Aorta (tissue), 5 donors: ENCODE measurements around the gene REEP2. TPM values are rescaled to one million over a fixed set of nuclear protein-coding genes. Genes with fewer than 3 reads are reported as not detected.
A peak's percentile ranks its signal among the peaks of the same experiment; 100 is the strongest.

ENCODE experiments used
- ATAC-seq: fragments of 200-7000 bp; cut with Tn5 transposase; one replicate; pipeline ENCODE4 v1.9.1; 2022; ENCODE audit warnings: moderate library complexity; ENCODE audit not compliant: low FRiP score
- DNase-seq, 2 donors: peaks; one replicate each; pipeline ENCODE4 v3.0.0-alpha.2; 2020
- H3K27ac ChIP-seq, 2 donors: one replicate each; pipeline ENCODE4 v1.5.1; 2013; ENCODE audit warnings: low read length in 2 of 2, mild to moderate bottlenecking in 2 of 2, moderate library complexity in 2 of 2, control low read depth in 1 of 2, inconsistent platforms in 1 of 2, low read depth in 1 of 2
- H3K27me3 ChIP-seq, 2 donors: one replicate each; pipeline ENCODE4 v1.6.1; 2013; ENCODE audit warnings: control low read depth in 1 of 2, low read length in 1 of 2, mild to moderate bottlenecking in 1 of 2, moderate library complexity in 1 of 2; ENCODE audit not compliant: insufficient read depth in 2 of 2, control insufficient read depth in 1 of 2
- H3K36me3 ChIP-seq, 2 donors: one replicate each; pipeline ENCODE4 v1.6.1; 2013; ENCODE audit warnings: control low read depth in 1 of 2, low read length in 1 of 2, mild to moderate bottlenecking in 1 of 2; ENCODE audit not compliant: insufficient read depth in 2 of 2, control insufficient read depth in 1 of 2
- H3K4me1 ChIP-seq, 2 donors: one replicate each; pipeline ENCODE4 v1.6.1; 2013; ENCODE audit warnings: low read length in 2 of 2, control low read depth in 1 of 2, mild to moderate bottlenecking in 1 of 2, moderate library complexity in 1 of 2; ENCODE audit not compliant: insufficient read depth in 2 of 2, control insufficient read depth in 1 of 2
- H3K4me3 ChIP-seq, 2 donors: one replicate each; pipeline ENCODE4 v1.5.1; 2013; ENCODE audit warnings: low read length in 2 of 2, control low read depth in 1 of 2, mild to moderate bottlenecking in 1 of 2
- H3K9me3 ChIP-seq: one replicate; pipeline ENCODE4 v1.6.1; 2013; ENCODE audit warnings: mild to moderate bottlenecking, low read length; ENCODE audit not compliant: control insufficient read depth
- WGBS, 2 donors: extraction: QIAGEN DNeasy Blood & Tissue Kit; methylation state at CpG; one replicate each; pipeline ENCODE4 v1.1.7; 2013; 5-methylcytosine and 5-hydroxymethylcytosine counted together
- intact Hi-C, 2 donors: fragments of 100-400 bp; cut with DNase I; formaldehyde crosslinking; loops; one replicate each; pipeline versions ENCODE4 v1.14.2 to v1.15.0; 2022
- polyA plus RNA-seq, 2 donors: library from polyadenylated mRNA; stranded (reverse); fragments of 200-250 nt; gene quantifications; one replicate each; pipeline ENCODE4 v1.2.3, GENCODE V29; 2013
- total RNA-seq, 2 donors: library from RNA; stranded (reverse); fragmentation: NEBNext Ultra II Directional; extraction: Animal tissue kit (Norgen Biotek cat#: 25700); gene quantifications; one replicate each; pipeline ENCODE4 v1.2.1, GENCODE V29; 2021
- donor health status: healthy with polysubstance abuse.
- donor health status: Bipolar disorder and iron deficiency.
- donor health status: DM: no; HTN: no; CAD: no.
- donor health status: DM: no; HTN: no; CAD: no.
- donor health status: DM: yes; HTN: yes; CAD: no.

REEP2 gene
- total and polyA plus RNA-seq, 4 donors: 6.4 to 21.9 (median 12.9) TPM

DNA sequence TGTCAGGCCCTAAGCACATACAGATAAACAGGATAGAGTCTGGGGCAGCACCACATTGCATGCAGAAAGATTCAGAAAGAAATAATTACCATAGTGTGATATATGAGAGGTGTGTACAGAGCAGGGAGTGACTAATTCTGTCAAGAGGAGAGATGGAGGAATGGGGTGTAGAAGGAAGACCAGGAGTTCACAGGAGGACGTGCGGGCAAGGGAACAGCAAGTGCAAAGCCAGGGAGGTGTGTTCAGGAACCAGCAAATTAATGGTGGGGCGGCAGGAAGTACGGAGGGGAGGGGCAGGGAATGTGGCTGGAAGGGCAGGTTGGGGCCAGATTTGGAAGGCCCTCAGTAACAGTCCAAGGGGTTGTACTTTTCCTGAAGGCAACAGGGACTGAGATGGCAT lies 43.8 kb downstream of the REEP2 start:
- DNase-seq: no peak

DNA sequence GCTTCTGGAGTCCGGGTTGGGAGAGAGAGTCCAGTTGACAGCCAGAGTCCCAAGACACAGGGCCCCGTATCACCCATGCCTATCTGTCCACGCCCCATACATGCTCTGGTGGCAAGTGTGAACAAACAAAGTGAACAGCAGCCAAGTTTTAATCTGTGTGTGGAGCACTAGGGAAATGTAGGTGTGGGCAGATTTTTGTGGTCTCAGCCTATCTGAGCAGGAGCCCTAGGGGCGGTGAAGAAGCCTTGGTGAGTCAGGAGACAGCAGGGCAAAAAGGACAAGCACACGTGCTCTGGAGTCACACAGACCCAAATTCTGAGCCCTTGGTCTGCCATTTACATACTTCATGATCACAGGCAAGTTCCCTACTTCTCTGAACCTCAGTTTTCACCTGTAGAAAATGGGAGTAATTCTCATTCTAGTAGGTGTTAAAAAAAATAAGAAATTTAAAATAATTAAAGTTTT lies 49.7 kb downstream of the REEP2 start:
- no peaks in the 10 kb centered on the region for H3K36me3 ChIP-seq
- no peak for DNase-seq
- WGBS, 2 donors: 89% methylated on average over 5 of the region's 5 CpGs
- no peaks in the 10 kb centered on the region for H3K27me3 ChIP-seq
- H3K27ac ChIP-seq: no peak overlapping the region
- no peaks in the 10 kb centered on the region for H3K9me3 ChIP-seq
- H3K4me3 ChIP-seq: no peak overlapping the region
- ATAC-seq: no peak
- H3K4me1 ChIP-seq: no peaks in the 10 kb centered on the region
- intact Hi-C loops: no loop called here

More for the DNA sequence above, 43.8 kb downstream of the REEP2 start:
- no peaks in the 10 kb centered on the region for H3K9me3 ChIP-seq
- no peaks in the 10 kb centered on the region for H3K4me1 ChIP-seq
- intact Hi-C loops: no loop called here
- no peak overlapping the region for H3K4me3 ChIP-seq
- no peaks in the 10 kb centered on the region for H3K36me3 ChIP-seq
- no peaks in the 10 kb centered on the region for H3K27me3 ChIP-seq
- no peak overlapping the region for H3K27ac ChIP-seq
- 73 to 86% methylated on average over 4 of the region's 4 CpGs for WGBS, 2 donors
- no peak for ATAC-seq

DNA sequence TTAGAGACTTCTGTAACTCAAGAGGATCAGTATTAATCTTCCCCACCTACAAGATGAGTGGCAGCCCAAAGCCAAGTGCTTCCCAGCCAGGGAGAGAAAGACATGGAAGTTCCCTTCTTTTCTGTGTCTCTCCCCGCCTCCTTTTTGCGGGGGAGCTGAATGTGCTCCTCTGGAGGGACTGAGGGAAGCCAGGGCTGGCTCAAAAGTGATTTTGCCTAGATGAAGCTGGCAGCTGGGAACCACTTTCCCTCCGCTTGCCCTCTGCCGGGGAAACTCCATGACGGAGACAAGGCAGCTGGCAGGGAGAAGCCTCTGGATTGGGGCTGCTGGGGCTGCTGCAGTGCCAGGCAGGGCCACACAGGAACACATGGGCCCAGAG lies 50.8 kb downstream of the REEP2 start:
- Histone ChIP-seq H3K36me3 (no peaks in the 10 kb centered on the region), H3K4me3 (no peak overlapping the region), H3K27ac (no peak overlapping the region), H3K9me3 (no peaks in the 10 kb centered on the region), H3K27me3 (no peaks in the 10 kb centered on the region), H3K4me1 (no peaks in the 10 kb centered on the region)
- ATAC-seq (no peak), DNase-seq (peak in 1 of 2 donors; percentile 61)
- intact Hi-C loops: no loop called here
- WGBS, 2 donors: 4 to 6% methylated on average over 5 of the region's 5 CpGs

DNA sequence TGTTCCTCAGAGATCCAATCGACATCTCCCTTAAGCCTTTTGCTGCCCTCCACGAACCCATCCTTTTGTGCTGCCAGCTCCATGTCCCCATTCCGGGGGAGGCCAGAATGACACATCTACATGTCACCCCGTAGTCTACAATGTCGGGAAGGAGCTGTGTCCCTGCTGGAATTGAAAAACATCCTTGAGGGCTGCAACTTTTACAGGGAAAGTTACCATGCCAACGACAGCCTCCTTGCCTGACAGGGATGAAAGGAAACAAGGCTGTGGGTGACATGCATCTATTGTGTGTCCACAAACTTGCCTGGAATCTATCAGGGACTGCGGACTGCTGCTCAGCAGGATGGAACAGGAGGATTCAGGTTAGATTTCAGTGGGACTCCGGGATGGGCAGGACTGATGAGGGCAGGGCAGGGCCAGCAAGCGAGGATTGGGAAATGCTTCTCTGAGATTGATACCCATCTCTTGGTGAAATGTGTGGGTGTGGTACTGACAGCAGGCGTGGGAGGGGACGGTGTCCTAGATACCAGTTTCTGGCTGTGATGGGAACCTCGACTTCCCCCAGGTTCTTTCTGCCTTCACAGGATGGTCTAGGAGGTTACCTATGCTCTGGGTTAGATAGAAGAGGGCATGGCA lies 51.9 kb downstream of the REEP2 start:
- H3K9me3 ChIP-seq: no peaks in the 10 kb centered on the region
- H3K4me3 ChIP-seq: no peak overlapping the region
- WGBS, 2 donors: 83 to 87% methylated on average over 12 of the region's 12 CpGs
- H3K36me3 ChIP-seq: no peaks in the 10 kb centered on the region
- ATAC-seq (no peak), DNase-seq (no peak)
- intact Hi-C loops: no loop called here
- H3K4me1 ChIP-seq: no peaks in the 10 kb centered on the region
- no peak overlapping the region for H3K27ac ChIP-seq
- no peaks in the 10 kb centered on the region for H3K27me3 ChIP-seq

DNA sequence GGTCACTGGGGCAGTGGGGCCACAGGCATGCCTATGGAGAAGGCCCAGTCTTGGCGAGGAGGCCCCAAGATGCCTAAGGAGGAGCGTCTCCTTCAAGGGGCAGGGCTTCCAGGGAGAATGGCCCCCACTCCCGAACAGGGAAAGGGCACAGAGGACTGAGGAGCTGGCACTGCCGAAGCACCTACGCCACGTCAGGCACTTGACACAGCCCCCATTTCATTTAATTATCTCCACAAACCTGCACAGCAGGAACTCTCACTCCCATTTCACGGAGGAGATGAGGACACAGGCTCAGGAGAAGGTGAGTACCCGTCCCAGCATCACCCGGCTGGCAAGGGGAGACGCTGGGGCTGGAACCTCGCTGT lies 52.4 kb downstream of the REEP2 start:
- WGBS, 2 donors: 32 to 35% methylated on average over 11 of the region's 11 CpGs
- intact Hi-C loops: no loop called here

DNA sequence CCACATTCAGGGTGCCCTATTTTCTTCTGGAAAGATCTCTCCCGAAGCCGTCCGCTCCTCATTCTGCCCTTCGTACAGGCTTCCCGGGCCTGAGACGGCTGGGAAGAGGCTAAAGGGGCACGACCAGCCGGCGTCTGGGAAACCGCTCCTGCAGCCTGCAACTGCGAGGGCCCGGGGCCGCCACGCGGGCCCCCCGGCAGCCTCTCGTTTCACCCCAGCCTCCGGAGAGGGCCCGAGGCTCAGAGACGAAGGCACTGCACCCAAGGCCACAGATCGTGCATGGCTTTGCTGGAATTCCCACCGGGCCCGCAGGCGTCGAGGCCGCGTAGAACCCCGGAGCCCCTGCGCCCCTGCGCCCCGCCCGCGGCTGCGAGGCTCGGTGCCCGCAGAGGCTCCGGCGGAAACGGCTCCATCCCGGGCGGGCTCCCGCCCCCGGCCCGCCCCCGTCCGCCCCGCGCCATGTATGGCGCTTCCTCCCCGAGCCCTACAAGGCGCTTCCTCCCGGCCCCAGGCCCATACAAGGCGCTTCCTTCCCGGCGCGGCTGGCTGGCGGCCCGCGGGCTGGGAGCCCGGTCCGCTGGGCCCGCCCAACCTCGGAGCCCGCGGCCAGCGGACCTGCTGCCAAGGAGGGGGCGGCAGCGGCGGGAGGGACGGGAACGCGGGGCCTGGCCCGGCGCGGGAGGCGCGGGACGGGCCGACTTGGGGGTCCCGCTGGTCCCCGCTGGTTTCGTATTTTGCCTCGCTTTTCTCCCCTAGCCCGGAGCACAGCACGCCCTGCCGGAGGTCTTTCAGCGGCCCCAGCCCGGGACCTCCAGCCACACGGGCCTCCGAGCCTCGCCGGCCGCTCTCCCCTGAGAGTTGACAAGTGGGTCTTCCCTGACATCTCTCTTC lies 53.1 kb downstream of the REEP2 start:
- H3K27ac ChIP-seq: peak overlapping the region in 1 of 2 donors; percentile 2
- ATAC-seq: peak; percentile 96

More for the DNA sequence above, 52.4 kb downstream of the REEP2 start:
- Histone ChIP-seq H3K4me1 (no peaks in the 10 kb centered on the region), H3K9me3 (no peaks in the 10 kb centered on the region), H3K4me3 (peak overlapping the region in 1 of 2 donors; percentile 54), H3K27ac (no peak overlapping the region), H3K36me3 (no peaks in the 10 kb centered on the region), H3K27me3 (no peaks in the 10 kb centered on the region)
- ATAC-seq (no peak), DNase-seq (no peak)

DNA sequence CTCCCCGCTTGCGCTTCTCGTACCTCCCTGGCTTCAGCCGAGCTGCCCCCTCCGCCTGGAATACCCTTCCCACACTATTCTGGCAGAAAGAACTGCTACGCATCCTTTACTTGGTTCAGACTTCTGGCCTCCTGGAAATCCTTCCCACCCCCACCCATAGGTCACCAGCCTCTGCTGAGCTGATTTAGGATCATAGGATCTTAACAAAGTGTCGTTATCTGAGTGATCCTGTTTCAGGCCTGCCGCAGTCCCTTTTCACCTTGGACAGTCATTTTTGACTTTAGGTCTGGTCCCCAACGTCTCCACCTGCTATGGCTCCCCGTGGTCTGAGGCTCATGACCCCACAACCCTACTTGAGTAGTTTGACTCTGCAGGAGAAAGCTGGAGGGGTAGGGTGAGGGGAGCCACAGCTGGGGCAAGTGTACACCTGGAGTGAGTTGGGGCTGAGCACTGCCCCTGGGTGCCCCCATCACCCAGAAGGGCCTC lies 53.7 kb downstream of the REEP2 start:
- H3K4me1 ChIP-seq: no peaks in the 10 kb centered on the region
- no peaks in the 10 kb centered on the region for H3K36me3 ChIP-seq
- no peaks in the 10 kb centered on the region for H3K27me3 ChIP-seq
- 6 to 9% methylated on average over 10 of the region's 10 CpGs for WGBS, 2 donors
- ATAC-seq (no peak), DNase-seq (no peak)
- peak overlapping the region; percentile 35 to 49 for H3K4me3 ChIP-seq
- H3K9me3 ChIP-seq: no peaks in the 10 kb centered on the region
- peak overlapping the region in 1 of 2 donors; percentile 42 for H3K27ac ChIP-seq
- intact Hi-C loops: loop anchor here in 1 of 2 donors (2.0 kb wide), 1 partner anchor 28 kb away; the partner anchor contains the start of gene EGR1

More for the DNA sequence above, 53.1 kb downstream of the REEP2 start:
- H3K4me3 ChIP-seq: peak overlapping the region; percentile 49 to 54
- H3K9me3 ChIP-seq: no peaks in the 10 kb centered on the region
- intact Hi-C loops: loop anchor here in 1 of 2 donors (2.0 kb wide), 1 partner anchor 27 kb away; the partner anchor contains the start of gene EGR1
- DNase-seq: peak; percentile 95 to 97
- no peaks in the 10 kb centered on the region for H3K36me3 ChIP-seq
- no peaks in the 10 kb centered on the region for H3K27me3 ChIP-seq
- H3K4me1 ChIP-seq: no peaks in the 10 kb centered on the region
- 1% methylated on average over 79 to 93 of the region's 93 CpGs for WGBS, 2 donors

DNA sequence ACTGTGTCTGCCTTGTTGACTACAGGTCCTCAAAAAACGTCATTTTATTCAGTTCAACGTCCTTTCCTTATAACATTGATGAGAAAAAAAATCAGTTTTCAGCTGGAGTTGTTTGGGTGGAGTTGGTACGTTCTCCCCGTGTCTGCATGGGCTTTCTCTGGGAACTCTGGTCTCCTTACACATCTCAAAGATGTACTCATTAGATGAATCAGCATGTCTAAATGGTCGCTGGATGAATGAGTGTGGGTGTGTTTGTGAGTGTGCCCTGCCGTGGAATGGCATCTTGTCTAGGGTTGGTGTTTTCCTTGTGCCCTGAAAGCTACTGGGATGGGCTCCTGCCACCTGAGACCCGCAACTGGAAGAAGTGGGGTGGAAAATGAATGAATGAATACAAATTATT lies 56.5 kb downstream of the REEP2 start:
- Histone ChIP-seq H3K9me3 (no peaks in the 10 kb centered on the region), H3K27me3 (no peaks in the 10 kb centered on the region), H3K4me3 (no peak overlapping the region), H3K27ac (no peak overlapping the region), H3K36me3 (no peaks in the 10 kb centered on the region), H3K4me1 (no peaks in the 10 kb centered on the region)
- no peak for DNase-seq
- ATAC-seq: no peak
- 81 to 86% methylated on average over 7 of the region's 7 CpGs for WGBS, 2 donors
- intact Hi-C loops: no loop called here
